HepG2 (cell line): ENCODE results near the gene ZCCHC3. TPM values are rescaled to one million over a fixed set of nuclear protein-coding genes. Genes with fewer than 3 reads are reported as not detected.
A peak's percentile ranks its signal among the peaks of the same experiment; 100 is the strongest.

Experiments
- ARNTL ChIP-seq: sonication (generic); formaldehyde crosslinking; IDR thresholded peaks from 2 replicates; pipeline ENCODE4 v1.4.0; 2020; ENCODE audit warnings: mild to moderate bottlenecking, missing genetic modification reagents
- SMYD3 ChIP-seq: sonication (generic); formaldehyde crosslinking; IDR thresholded peaks from 2 replicates; pipeline ENCODE4 v1.8.1; 2023; ENCODE audit warnings: mild to moderate bottlenecking, missing genetic modification reagents
- ZBTB38 ChIP-seq: sonication (generic); formaldehyde crosslinking; IDR thresholded peaks from 2 replicates; pipeline ENCODE4 v1.5.1; 2020; ENCODE audit warnings: mild to moderate bottlenecking, missing genetic modification reagents
- ZNF564 ChIP-seq: sonication (generic); formaldehyde crosslinking; IDR thresholded peaks from 2 replicates; pipeline ENCODE4 v1.8.1; 2023; ENCODE audit warnings: mild to moderate bottlenecking, missing genetic modification reagents
- ZNF652 ChIP-seq: IDR thresholded peaks from 2 replicates; pipeline ENCODE4 v1.6.1; 2016; ENCODE audit warnings: low read depth, borderline replicate concordance
- ZNF720 ChIP-seq: sonication (generic); formaldehyde crosslinking; IDR thresholded peaks from 2 replicates; pipeline ENCODE4 v1.4.0; 2020; ENCODE audit warnings: missing genetic modification reagents
- ZNF761 ChIP-seq: sonication (generic); formaldehyde crosslinking; conservative IDR thresholded peaks from 2 replicates; pipeline ENCODE4 v1.4.0; 2020; ENCODE audit warnings: mild to moderate bottlenecking, missing genetic modification reagents
- polyA plus RNA-seq, 8 experiments: library from polyadenylated mRNA; depleted of rRNA in 3 of 8; stranded (reverse) in 7 of 8; unstranded in 1 of 8; fragments of >200 nt; fragmentation: Illumina TruSeq in 4 of 8; extraction: Trizol in 4 of 8; gene quantifications; 2 replicates each; pipeline versions ENCODE4 v1.2.1 to v1.2.3, GENCODE V29; 2011 to 2016; ENCODE audit warnings: low read depth in 4 of 8, missing spikeins in 1 of 8, mixed read lengths in 1 of 8; ENCODE audit not compliant: insufficient read depth in 1 of 8
- total RNA-seq, 5 experiments: library from RNA; depleted of rRNA; stranded (reverse); fragments of >200 nt; fragmentation: Illumina TruSeq; extraction: Trizol; gene quantifications; 2 replicates each; pipeline ENCODE4 v1.2.3, GENCODE V29; 2016; ENCODE audit warnings: low read depth in 1 of 5
- TF ChIP-seq, protein P1 (sequence below): sonication (generic); formaldehyde crosslinking; IDR thresholded peaks from 2 replicates; pipeline ENCODE4 v1.5.1; 2020; ENCODE audit warnings: missing genetic modification reagents, mild to moderate bottlenecking, borderline replicate concordance
- TF ChIP-seq, protein P2 (sequence below): sonication (generic); formaldehyde crosslinking; IDR thresholded peaks from 2 replicates; pipeline ENCODE4 v1.4.0; 2020; ENCODE audit warnings: missing genetic modification reagents
- TF ChIP-seq, protein P3 (sequence below): IDR thresholded peaks from 2 replicates; pipeline ENCODE4 v1.6.1; 2016; ENCODE audit warnings: low read depth, missing genetic modification reagents, missing compliant biosample characterization

The ZCCHC3 gene
- total and polyA plus RNA-seq, 2 of the 13 experiments (the other 11 are each of a cell fraction or from before 2014, with no cell fraction given), result 46.6 to 63.0 TPM

DNA sequence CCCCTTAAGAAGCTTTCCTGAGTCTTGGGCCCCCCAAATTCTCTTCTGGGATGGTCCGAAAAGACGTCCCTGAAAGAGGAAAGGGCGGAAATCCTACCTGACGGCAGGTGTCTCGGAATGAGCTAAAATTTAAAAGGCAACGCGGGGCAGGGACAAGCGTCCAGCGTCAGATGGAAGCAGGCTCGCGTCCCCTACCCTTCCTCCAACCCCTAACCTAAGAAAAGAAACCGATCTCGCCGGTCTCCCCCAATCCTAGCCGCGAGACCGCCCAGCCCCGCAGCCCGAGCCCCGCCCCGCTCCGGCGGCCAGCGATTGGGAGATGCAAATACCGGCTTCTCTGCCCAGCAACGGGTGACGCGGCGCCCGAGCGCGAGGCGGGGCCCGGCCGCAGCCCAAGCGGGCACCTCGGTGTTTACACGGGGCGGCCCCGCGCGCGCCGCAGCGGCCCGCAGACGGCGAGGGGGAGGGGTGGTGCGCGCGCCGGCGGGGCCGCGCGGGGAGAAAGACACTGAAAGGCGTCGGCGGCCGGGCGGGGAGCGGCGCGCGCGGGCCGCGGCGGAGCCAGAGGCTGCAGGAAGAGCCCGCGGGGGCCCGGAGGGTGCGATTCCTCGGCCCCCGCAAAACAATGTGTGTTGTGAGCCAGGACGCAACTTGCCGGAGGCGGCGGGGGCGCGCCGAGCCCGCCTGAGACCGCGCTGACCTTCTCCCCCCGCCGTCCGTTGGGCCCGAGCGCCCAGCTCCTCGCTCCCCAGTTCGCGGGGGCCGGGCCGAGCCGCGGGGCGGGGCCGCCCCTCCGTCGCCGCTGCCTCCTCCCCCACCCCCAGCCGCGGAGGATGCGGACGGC is 27.9 kb downstream of the ZCCHC3 start, which contains the start of gene SOX12 (continued):
- TF ChIP-seq, protein P1, sequence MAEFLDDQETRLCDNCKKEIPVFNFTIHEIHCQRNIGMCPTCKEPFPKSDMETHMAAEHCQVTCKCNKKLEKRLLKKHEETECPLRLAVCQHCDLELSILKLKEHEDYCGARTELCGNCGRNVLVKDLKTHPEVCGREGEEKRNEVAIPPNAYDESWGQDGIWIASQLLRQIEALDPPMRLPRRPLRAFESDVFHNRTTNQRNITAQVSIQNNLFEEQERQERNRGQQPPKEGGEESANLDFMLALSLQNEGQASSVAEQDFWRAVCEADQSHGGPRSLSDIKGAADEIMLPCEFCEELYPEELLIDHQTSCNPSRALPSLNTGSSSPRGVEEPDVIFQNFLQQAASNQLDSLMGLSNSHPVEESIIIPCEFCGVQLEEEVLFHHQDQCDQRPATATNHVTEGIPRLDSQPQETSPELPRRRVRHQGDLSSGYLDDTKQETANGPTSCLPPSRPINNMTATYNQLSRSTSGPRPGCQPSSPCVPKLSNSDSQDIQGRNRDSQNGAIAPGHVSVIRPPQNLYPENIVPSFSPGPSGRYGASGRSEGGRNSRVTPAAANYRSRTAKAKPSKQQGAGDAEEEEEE (CRISPR knock-in tag), result peak; percentile 25; the same call in 1 of the 2 replicates
- TF ChIP-seq ZNF761 (CRISPR knock-in tag) (peak; percentile 37; the same call in 1 of the 2 replicates), ZNF652 (no peak), ARNTL (CRISPR knock-in tag) (peak; percentile 25), ZNF720 (no peak), ZBTB38 (no peak), SMYD3 (peak; percentile 89; the same call in 1 of the 2 replicates), ZNF564 (CRISPR knock-in tag) (0 out of 2 replicates have a peak, but pooled peaks have one; percentile 45)
- TF ChIP-seq, protein P2, sequence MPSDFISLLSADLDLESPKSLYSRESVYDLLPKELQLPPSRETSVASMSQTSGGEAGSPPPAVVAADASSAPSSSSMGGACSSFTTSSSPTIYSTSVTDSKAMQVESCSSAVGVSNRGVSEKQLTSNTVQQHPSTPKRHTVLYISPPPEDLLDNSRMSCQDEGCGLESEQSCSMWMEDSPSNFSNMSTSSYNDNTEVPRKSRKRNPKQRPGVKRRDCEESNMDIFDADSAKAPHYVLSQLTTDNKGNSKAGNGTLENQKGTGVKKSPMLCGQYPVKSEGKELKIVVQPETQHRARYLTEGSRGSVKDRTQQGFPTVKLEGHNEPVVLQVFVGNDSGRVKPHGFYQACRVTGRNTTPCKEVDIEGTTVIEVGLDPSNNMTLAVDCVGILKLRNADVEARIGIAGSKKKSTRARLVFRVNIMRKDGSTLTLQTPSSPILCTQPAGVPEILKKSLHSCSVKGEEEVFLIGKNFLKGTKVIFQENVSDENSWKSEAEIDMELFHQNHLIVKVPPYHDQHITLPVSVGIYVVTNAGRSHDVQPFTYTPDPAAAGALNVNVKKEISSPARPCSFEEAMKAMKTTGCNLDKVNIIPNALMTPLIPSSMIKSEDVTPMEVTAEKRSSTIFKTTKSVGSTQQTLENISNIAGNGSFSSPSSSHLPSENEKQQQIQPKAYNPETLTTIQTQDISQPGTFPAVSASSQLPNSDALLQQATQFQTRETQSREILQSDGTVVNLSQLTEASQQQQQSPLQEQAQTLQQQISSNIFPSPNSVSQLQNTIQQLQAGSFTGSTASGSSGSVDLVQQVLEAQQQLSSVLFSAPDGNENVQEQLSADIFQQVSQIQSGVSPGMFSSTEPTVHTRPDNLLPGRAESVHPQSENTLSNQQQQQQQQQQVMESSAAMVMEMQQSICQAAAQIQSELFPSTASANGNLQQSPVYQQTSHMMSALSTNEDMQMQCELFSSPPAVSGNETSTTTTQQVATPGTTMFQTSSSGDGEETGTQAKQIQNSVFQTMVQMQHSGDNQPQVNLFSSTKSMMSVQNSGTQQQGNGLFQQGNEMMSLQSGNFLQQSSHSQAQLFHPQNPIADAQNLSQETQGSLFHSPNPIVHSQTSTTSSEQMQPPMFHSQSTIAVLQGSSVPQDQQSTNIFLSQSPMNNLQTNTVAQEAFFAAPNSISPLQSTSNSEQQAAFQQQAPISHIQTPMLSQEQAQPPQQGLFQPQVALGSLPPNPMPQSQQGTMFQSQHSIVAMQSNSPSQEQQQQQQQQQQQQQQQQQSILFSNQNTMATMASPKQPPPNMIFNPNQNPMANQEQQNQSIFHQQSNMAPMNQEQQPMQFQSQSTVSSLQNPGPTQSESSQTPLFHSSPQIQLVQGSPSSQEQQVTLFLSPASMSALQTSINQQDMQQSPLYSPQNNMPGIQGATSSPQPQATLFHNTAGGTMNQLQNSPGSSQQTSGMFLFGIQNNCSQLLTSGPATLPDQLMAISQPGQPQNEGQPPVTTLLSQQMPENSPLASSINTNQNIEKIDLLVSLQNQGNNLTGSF (CRISPR knock-in tag), result peak; percentile 20; the same call in 1 of the 2 replicates
- TF ChIP-seq, protein P3, sequence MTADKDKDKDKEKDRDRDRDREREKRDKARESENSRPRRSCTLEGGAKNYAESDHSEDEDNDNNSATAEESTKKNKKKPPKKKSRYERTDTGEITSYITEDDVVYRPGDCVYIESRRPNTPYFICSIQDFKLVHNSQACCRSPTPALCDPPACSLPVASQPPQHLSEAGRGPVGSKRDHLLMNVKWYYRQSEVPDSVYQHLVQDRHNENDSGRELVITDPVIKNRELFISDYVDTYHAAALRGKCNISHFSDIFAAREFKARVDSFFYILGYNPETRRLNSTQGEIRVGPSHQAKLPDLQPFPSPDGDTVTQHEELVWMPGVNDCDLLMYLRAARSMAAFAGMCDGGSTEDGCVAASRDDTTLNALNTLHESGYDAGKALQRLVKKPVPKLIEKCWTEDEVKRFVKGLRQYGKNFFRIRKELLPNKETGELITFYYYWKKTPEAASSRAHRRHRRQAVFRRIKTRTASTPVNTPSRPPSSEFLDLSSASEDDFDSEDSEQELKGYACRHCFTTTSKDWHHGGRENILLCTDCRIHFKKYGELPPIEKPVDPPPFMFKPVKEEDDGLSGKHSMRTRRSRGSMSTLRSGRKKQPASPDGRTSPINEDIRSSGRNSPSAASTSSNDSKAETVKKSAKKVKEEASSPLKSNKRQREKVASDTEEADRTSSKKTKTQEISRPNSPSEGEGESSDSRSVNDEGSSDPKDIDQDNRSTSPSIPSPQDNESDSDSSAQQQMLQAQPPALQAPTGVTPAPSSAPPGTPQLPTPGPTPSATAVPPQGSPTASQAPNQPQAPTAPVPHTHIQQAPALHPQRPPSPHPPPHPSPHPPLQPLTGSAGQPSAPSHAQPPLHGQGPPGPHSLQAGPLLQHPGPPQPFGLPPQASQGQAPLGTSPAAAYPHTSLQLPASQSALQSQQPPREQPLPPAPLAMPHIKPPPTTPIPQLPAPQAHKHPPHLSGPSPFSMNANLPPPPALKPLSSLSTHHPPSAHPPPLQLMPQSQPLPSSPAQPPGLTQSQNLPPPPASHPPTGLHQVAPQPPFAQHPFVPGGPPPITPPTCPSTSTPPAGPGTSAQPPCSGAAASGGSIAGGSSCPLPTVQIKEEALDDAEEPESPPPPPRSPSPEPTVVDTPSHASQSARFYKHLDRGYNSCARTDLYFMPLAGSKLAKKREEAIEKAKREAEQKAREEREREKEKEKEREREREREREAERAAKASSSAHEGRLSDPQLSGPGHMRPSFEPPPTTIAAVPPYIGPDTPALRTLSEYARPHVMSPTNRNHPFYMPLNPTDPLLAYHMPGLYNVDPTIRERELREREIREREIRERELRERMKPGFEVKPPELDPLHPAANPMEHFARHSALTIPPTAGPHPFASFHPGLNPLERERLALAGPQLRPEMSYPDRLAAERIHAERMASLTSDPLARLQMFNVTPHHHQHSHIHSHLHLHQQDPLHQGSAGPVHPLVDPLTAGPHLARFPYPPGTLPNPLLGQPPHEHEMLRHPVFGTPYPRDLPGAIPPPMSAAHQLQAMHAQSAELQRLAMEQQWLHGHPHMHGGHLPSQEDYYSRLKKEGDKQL (CRISPR knock-in tag), result peak; percentile 48; the same call in 1 of the 2 replicates
